Natural killer cell (primary cell): ENCODE data around the gene SUMO3. TPM values are rescaled to one million over a fixed set of nuclear protein-coding genes. Genes with fewer than 3 reads are reported as not detected.
"Not testable (repeated sequence)": the region's sequence is repeated elsewhere in the genome, so short reads cannot be mapped to it uniquely, and the experiment has no call there.

Experiments used
- ATAC-seq, 3 donors: fragments of 150-1000 bp in 2 of 3; fragments of 200-7000 bp in 1 of 3; cut with Tn5 transposase; 1 replicate in 1 of 3; 2 replicates in 2 of 3; pipeline ENCODE4 v1.10.0; 2021; ENCODE audit warnings: mild to moderate bottlenecking in 2 of 3, moderate library complexity in 2 of 3
- DNase-seq, 2 donors: peaks; one replicate each; pipeline versions ENCODE4 v3.0.0 to v3.0.0-alpha.2; 2013 to 2021; ENCODE audit warnings: mixed read lengths in 1 of 2
- H3K27ac ChIP-seq: one replicate; pipeline ENCODE4 v1.5.1; 2013; ENCODE audit warnings: mild to moderate bottlenecking, low read length
- H3K27me3 ChIP-seq: one replicate; pipeline ENCODE4 v1.6.1; 2013; ENCODE audit warnings: low read length; ENCODE audit not compliant: control insufficient read depth, insufficient read depth
- H3K36me3 ChIP-seq: one replicate; pipeline ENCODE4 v1.6.1; 2013; ENCODE audit warnings: low read length; ENCODE audit not compliant: control insufficient read depth, insufficient read depth
- H3K4me1 ChIP-seq: one replicate; pipeline ENCODE4 v1.6.1; 2013; ENCODE audit warnings: low read length; ENCODE audit not compliant: control insufficient read depth, insufficient read depth
- H3K4me3 ChIP-seq: one replicate; pipeline ENCODE4 v1.5.1; 2013; ENCODE audit warnings: low read length
- H3K9me3 ChIP-seq: one replicate; pipeline ENCODE4 v1.6.1; 2013; ENCODE audit warnings: low read length; ENCODE audit not compliant: control insufficient read depth, insufficient read depth
- H3K27ac Mint-ChIP-seq, 2 donors: one replicate each; pipeline ENCODE4 v1.8.0; 2022; ENCODE audit warnings: mild to moderate bottlenecking in 2 of 2, mixed read lengths in 2 of 2, moderate library complexity in 1 of 2
- H3K27me3 Mint-ChIP-seq, 2 donors: one replicate each; pipeline ENCODE4 v1.8.0; 2022; ENCODE audit warnings: low read depth in 2 of 2, mixed read lengths in 2 of 2
- H3K36me3 Mint-ChIP-seq: one replicate; pipeline ENCODE4 v1.8.0; 2022; ENCODE audit warnings: mixed read lengths
- H3K4me1 Mint-ChIP-seq, 2 donors: one replicate each; pipeline ENCODE4 v1.8.0; 2022; ENCODE audit warnings: mixed read lengths in 2 of 2
- H3K4me3 Mint-ChIP-seq: one replicate; pipeline ENCODE4 v1.8.0; 2022; ENCODE audit warnings: mild to moderate bottlenecking, moderate library complexity, mixed read lengths
- H3K9me3 Mint-ChIP-seq, 2 donors: one replicate each; pipeline ENCODE4 v1.8.0; 2022; ENCODE audit warnings: mixed read lengths in 2 of 2
- WGBS: methylation state at CpG from one replicate; pipeline ENCODE4 v1.1.7; 2013; ENCODE audit warnings: missing lambda C conversion rate; ENCODE audit not compliant: insufficient coverage; 5-methylcytosine and 5-hydroxymethylcytosine counted together
- intact Hi-C: fragments of 100-400 bp; cut with micrococcal nuclease; formaldehyde crosslinking; loops from one replicate; pipeline ENCODE4 v1.14.2; 2022
- total RNA-seq, 4 donors: library from RNA; stranded (reverse); fragments of 120-200 nt in 1 of 4; gene quantifications; one replicate each; pipeline versions ENCODE4 v1.2.3 to v1.2.4, GENCODE V29; 2013 to 2022
- TF ChIP-seq, protein P1 (sequence below): fragments of 200-600 bp; IDR thresholded peaks from one replicate; pipeline ENCODE4 v1.8.0; 2022; ENCODE audit warnings: antibody characterized with exemption

SUMO3 gene
- total RNA-seq, 3 donors from 2014 or later (not counting 1 experiment from before 2014, with no cell fraction given), result 64.0 to 70.1 (median 65.2) TPM

DNA sequence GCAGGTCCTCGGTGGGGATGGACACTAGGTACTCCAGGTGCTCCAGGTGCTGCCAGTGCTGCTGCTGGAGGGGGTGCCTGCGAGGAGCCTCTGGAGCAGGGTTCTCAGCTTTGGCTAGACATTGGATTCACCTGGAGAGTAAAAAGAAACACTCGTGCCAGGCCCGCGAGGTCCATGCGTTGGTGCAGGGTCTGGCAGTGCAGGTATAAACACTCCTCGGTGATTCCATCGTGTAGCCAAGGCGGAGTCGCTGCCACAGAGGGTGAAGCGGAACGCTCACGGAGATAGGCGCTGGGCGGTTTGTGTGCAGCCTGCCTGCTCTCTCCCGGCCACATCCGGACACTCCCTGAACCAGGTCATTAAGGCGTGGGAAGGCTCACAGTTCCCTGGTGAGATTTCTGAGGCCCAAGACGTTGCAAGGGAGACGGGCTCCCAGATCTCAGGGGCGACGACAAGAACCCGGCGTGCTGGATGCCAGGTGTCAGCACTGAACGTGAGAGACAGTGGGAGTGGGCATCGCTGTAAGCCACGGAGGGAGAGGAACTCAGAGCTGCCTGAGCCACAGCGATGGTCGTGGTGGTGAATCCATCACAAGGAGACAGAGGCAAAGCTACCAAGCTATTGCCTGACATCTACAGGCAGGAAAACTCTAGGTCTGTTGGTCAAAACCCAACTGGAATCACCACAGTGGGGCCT lies 17.2 kb upstream of the SUMO3 start:
- Mint-ChIP-seq H3K36me3 (no peaks in the 10 kb centered on the region), H3K27ac (no peak overlapping the region), H3K9me3 (no peaks in the 10 kb centered on the region), H3K4me3 (no peak overlapping the region), H3K4me1 (peaks cover under 1 to 13% of the 10 kb centered on the region in 2 donors), H3K27me3 (peaks cover 0 to 3% of the 10 kb centered on the region in 2 donors)
- Histone ChIP-seq H3K36me3 (no peaks in the 10 kb centered on the region), H3K4me1 (peaks cover 3% of the 10 kb centered on the region), H3K9me3 (no peaks in the 10 kb centered on the region), H3K4me3 (no peak overlapping the region), H3K27me3 (no peaks in the 10 kb centered on the region), H3K27ac (no peak overlapping the region)
- WGBS, result 90% methylated on average over 29 of the region's 29 CpGs
- ATAC-seq (no peak), DNase-seq (no peak)
- intact Hi-C loops, result no loop called here
- TF ChIP-seq, protein P1, sequence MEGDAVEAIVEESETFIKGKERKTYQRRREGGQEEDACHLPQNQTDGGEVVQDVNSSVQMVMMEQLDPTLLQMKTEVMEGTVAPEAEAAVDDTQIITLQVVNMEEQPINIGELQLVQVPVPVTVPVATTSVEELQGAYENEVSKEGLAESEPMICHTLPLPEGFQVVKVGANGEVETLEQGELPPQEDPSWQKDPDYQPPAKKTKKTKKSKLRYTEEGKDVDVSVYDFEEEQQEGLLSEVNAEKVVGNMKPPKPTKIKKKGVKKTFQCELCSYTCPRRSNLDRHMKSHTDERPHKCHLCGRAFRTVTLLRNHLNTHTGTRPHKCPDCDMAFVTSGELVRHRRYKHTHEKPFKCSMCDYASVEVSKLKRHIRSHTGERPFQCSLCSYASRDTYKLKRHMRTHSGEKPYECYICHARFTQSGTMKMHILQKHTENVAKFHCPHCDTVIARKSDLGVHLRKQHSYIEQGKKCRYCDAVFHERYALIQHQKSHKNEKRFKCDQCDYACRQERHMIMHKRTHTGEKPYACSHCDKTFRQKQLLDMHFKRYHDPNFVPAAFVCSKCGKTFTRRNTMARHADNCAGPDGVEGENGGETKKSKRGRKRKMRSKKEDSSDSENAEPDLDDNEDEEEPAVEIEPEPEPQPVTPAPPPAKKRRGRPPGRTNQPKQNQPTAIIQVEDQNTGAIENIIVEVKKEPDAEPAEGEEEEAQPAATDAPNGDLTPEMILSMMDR, result no peak

DNA sequence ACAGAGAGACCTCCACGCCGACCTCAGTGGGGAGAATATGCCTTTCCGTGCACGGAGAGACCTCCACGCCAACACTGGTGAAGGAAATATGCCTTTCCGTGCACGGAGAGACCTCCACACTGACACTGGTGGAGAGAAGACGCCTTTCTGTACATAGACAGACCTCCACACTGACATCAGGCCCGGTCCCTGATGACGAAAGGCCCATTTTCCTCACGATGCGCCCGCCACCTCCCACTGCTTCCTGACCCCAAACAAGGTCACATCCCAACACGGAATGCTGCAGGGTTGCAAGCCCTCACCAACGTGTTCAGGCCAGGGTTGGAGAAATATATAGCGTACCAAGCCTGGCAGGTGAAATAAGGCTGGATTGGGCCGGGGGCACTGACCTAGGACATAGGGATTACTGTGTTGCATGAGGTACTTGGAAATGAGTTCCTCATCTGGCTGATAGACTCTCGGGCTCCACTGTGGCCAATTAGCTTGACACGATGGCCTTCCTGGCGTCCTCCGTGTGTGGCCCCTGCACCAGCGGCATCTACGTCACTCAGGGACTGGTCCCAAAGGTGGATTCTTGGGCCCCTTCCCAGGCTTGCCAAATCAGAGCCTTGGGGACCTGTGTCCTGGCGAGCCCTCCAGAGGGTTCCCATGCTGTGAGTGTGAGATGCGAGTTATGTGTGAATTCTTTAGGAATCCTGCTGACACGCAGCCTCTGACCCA lies 16.5 kb upstream of the SUMO3 start:
- no peak overlapping the region for H3K4me3 Mint-ChIP-seq
- intact Hi-C loops, result no loop called here
- no peaks in the 10 kb centered on the region for H3K36me3 Mint-ChIP-seq
- Histone ChIP-seq H3K27ac (no peak overlapping the region), H3K9me3 (no peaks in the 10 kb centered on the region), H3K4me1 (peaks cover 7% of the 10 kb centered on the region), H3K4me3 (no peak overlapping the region), H3K36me3 (no peaks in the 10 kb centered on the region), H3K27me3 (no peaks in the 10 kb centered on the region)
- peaks cover 0 to 3% of the 10 kb centered on the region in 2 donors for H3K27me3 Mint-ChIP-seq
- peaks cover 8 to 20% of the 10 kb centered on the region in 2 donors for H3K4me1 Mint-ChIP-seq
- no peak overlapping the region for H3K27ac Mint-ChIP-seq
- ATAC-seq (no peak), DNase-seq (no peak)
- TF ChIP-seq, protein P1, result no peak
- 86% methylated on average over 26 of the region's 26 CpGs for WGBS
- no peaks in the 10 kb centered on the region for H3K9me3 Mint-ChIP-seq

GRCh38 chr21:44833663-44834062 lies 15.8 kb upstream of the SUMO3 start:
- Histone ChIP-seq H3K36me3 (no peaks in the 10 kb centered on the region), H3K27ac (no peak overlapping the region), H3K4me1 (peaks cover 12% of the 10 kb centered on the region), H3K4me3 (no peak overlapping the region), H3K27me3 (no peaks in the 10 kb centered on the region), H3K9me3 (no peaks in the 10 kb centered on the region)
- WGBS, result 92% methylated on average over 5 of the region's 5 CpGs
- Mint-ChIP-seq H3K36me3 (no peaks in the 10 kb centered on the region), H3K27ac (no peak overlapping the region), H3K4me3 (no peak overlapping the region), H3K27me3 (peaks cover 0 to 3% of the 10 kb centered on the region in 2 donors), H3K4me1 (peaks cover 11 to 28% of the 10 kb centered on the region in 2 donors), H3K9me3 (no peaks in the 10 kb centered on the region)
- ATAC-seq (no peak), DNase-seq (no peak)
- TF ChIP-seq, protein P1, result no peak
- intact Hi-C loops, result no loop called here

DNA sequence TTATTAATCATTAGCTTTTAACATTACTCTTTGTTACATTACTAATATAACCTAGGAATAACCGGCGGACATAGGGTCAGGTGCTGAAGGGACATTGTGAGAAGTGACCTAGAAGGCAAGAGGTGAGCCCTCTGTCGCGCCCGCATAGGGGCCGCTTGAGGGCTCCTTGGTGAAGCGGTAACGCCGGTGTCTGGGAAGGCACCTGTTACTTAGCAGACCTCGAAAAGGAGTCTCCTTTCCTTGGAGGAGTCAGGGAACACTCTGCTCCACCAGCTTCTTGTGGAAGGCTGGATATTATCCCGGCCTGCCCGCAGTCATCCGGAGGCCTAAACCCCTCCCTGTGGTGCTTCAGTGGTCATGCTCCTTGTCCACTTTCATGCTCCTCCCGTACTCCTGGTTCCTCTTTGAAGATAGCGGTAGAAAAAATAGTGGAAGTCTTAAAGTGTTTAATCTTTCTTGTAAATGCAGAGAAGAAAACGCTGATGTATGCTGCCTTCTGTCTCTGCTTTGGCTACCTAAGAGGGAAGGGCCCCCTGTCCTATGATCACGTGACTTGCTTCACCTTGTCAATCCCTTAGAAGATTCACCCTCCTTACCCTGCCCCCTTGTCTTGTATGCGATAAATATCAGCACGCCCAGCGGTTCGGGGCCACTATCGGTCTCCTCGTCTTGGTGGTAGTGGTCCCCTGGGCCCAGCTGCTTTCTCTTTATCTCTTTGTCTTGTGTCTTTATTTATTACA lies 14.8 kb upstream of the SUMO3 start:
- H3K27ac ChIP-seq, H3K36me3 ChIP-seq, H3K27ac Mint-ChIP-seq, H3K36me3 Mint-ChIP-seq, ATAC-seq, H3K27me3 ChIP-seq, H3K4me3 ChIP-seq, intact Hi-C loops, H3K9me3 Mint-ChIP-seq, DNase-seq, H3K4me3 Mint-ChIP-seq, H3K27me3 Mint-ChIP-seq, H3K9me3 ChIP-seq: not testable (repeated sequence)
- H3K4me1 ChIP-seq, result peaks cover 12% of the 10 kb centered on the region
- peaks cover 17 to 37% of the 10 kb centered on the region in 2 donors for H3K4me1 Mint-ChIP-seq
- 94% methylated on average over 23 of the region's 23 CpGs for WGBS
